CD4-positive, alpha-beta T cell treated with Interleukin-21 for 1 hour (primary cell): ENCODE results near the gene TTC21B.

ENCODE experiments used
- DNase-seq: peaks from one replicate; pipeline ENCODE4 v3.0.0-alpha.2; 2020

The TTC21B gene

DNA sequence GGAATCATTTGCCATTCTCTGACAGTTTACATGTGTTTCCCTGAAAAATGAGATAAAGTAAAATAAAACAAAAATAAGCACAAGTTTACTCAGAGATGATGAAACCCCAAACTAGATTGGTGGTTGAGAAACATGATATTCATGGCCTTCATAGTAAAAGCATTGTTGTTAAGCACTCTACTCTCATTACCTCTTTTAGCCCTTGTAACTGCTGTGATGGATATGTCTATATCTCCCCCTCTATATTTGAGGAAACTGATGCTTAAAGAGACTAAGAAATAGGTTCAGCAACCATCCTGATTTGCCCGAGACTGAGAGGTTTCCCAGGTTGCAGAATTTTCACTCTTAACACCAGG lies 125.7 kb downstream of the TTC21B start:
- no peak for DNase-seq

- no peak for DNase-seq
These were observed 126.3 kb downstream of the TTC21B start for GRCh38 chr2:165827016-165827920.

- DNase-seq: no peak
These were observed 128.5 kb downstream of the TTC21B start for GRCh38 chr2:165825041-165825440.
